GM12873 (cell line): ENCODE data around the gene RNF25.

Experiments used
- TF ChIP-seq, protein P1 (sequence below): IDR thresholded peaks from 2 replicates; pipeline ENCODE4 v1.5.1; 2012; ENCODE audit warnings: low read depth, mild to moderate bottlenecking, moderate library complexity, low read length, control low read depth; ENCODE audit not compliant: insufficient read depth; ENCODE audit errors: missing control alignments

Gene RNF25

DNA sequence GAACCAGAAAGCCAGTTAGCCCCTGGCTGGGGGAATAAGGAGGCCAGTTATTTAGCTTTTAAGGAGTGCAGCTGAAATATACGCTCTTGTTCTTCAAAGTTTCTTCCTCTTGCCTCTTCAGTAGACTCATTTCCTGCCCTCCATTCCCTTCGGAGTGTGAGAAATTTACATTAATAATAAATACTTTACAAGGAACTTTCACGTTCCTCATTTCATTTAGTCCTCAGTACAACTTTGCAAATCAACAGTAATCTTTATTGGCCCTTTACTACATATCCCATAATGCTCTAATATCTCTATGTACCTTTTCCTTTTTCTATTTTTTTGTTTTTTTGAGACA, 48.5 kb downstream of the RNF25 start:
- TF ChIP-seq, protein P1, sequence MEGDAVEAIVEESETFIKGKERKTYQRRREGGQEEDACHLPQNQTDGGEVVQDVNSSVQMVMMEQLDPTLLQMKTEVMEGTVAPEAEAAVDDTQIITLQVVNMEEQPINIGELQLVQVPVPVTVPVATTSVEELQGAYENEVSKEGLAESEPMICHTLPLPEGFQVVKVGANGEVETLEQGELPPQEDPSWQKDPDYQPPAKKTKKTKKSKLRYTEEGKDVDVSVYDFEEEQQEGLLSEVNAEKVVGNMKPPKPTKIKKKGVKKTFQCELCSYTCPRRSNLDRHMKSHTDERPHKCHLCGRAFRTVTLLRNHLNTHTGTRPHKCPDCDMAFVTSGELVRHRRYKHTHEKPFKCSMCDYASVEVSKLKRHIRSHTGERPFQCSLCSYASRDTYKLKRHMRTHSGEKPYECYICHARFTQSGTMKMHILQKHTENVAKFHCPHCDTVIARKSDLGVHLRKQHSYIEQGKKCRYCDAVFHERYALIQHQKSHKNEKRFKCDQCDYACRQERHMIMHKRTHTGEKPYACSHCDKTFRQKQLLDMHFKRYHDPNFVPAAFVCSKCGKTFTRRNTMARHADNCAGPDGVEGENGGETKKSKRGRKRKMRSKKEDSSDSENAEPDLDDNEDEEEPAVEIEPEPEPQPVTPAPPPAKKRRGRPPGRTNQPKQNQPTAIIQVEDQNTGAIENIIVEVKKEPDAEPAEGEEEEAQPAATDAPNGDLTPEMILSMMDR = no peak

DNA sequence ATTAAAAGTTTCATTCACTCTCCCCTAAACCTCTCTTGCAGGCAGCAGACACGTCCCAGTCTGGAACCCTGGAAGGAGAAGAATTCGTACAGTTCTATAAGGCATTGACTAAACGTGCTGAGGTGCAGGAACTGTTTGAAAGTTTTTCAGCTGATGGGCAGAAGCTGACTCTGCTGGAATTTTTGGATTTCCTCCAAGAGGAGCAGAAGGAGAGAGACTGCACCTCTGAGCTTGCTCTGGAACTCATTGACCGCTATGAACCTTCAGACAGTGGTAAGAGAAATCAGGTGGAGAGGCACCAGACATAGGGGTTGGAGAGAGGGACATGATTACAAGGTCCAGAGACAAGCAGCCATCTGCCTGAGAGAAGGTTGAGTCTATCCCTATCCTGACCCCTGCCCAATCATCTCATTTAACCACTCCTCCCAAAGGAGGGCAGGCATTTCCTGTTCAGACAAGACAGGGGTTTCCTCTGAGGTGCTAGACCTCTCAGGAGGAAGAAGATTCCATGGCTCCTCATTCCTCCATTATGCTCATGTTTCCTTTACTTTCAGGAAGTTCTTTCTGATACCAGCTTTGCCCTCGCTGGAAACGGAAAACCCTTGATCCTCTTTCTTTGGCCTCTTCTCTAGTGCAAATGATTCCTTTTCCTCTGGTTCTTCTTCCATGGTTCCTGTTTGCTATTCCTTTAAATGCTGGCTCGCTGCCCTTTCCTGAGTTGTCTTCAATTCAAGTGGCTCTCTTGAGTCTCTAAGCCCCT, 49.0 kb downstream of the RNF25 start:
- TF ChIP-seq, protein P1 = no peak

DNA sequence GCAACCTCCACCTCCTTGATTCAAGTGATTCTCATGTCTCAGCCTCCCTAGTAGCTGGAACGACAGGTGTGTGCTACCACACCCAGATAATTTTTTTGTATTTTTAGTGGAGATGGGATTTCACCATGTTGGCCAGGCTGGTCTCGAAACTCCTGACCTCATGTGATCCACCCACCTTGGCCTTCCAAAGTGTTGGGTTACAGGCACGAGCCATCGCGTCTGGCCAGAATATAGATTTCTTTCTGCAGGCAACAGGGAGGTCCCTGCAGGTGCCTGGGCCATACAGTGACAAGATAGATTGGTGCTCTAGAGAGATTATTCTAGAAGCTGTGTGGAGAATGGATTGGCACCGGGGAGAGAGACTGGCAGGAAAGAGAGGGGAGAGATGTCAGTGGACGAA, 50.8 kb downstream of the RNF25 start:
- TF ChIP-seq, protein P1 = no peak

- TF ChIP-seq, protein P1 = peak; percentile 29
These were observed 53.5 kb downstream of the RNF25 start for GRCh38 chr2:218618102-218618860.

DNA sequence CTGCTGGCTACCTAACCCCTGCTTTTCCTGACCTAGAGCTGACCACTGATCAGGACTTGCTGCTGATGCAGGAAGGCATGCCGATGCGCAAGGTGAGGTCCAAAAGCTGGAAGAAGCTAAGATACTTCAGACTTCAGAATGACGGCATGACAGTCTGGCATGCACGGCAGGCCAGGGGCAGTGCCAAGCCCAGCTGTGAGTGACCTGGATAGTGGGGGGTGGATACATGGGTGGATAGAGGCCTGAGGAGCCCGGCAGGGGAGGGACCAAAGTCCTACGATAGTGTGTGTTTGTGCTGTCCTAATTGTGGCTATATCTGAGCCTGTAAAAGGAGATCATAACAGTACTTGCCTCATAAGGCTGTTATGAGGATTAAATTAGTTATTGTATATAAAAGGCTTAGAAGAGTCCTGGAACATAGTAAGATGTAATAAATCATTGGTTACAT, 55.9 kb downstream of the RNF25 start:
- TF ChIP-seq, protein P1 = no peak
